Measurements from ENCODE around the gene FYCO1.

DNA sequence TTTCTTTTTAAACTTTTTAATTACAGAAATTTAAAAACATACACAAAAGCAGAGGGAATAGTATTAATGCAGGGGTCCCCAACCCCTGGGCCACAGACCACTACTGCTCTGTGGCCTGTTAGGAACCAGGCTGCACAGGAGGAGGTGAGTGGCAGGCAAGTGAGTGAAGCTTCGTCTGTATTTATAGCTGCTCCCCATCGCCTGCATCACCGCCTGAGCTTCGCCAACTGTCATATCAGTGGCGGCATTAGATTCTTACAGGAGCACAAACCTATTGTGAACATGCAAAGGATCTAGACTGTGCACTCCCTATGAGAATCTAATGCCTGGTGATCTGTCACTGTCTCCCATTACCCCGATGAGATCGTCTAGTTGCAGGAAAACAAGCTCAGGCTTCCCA, 86.9 kb downstream of the FYCO1 start:
- TF ChIP-seq, protein P1, sequence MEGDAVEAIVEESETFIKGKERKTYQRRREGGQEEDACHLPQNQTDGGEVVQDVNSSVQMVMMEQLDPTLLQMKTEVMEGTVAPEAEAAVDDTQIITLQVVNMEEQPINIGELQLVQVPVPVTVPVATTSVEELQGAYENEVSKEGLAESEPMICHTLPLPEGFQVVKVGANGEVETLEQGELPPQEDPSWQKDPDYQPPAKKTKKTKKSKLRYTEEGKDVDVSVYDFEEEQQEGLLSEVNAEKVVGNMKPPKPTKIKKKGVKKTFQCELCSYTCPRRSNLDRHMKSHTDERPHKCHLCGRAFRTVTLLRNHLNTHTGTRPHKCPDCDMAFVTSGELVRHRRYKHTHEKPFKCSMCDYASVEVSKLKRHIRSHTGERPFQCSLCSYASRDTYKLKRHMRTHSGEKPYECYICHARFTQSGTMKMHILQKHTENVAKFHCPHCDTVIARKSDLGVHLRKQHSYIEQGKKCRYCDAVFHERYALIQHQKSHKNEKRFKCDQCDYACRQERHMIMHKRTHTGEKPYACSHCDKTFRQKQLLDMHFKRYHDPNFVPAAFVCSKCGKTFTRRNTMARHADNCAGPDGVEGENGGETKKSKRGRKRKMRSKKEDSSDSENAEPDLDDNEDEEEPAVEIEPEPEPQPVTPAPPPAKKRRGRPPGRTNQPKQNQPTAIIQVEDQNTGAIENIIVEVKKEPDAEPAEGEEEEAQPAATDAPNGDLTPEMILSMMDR (conservative IDR thresholded peaks at IDR 0.05; ENCODE audit: low read depth, low read length), result no peak
- TF ChIP-seq EZH2phosphoT487 (IDR thresholded peaks at IDR 0.05; ENCODE audit: borderline replicate concordance, low read length), result no peak
- no peak for TF ChIP-seq EZH2 (IDR thresholded peaks at IDR 0.05; ENCODE audit: low read length, unreplicated experiment)

Measured in PC-3 (cell line).